GM18907 (cell line): Measurements from ENCODE around the gene ZNF529.

Experiments used
- ATAC-seq: cut with Tn5 transposase; IDR thresholded peaks from one replicate; pipeline ENCODE4 v1.9.1; 2021; ENCODE audit warnings: mild to moderate bottlenecking, moderate library complexity; ENCODE audit not compliant: unreplicated experiment

Gene ZNF529

GRCh38 chr19:36514012-36514612 lies 59.0 kb downstream of the ZNF529 start:
- ATAC-seq = no peak

DNA sequence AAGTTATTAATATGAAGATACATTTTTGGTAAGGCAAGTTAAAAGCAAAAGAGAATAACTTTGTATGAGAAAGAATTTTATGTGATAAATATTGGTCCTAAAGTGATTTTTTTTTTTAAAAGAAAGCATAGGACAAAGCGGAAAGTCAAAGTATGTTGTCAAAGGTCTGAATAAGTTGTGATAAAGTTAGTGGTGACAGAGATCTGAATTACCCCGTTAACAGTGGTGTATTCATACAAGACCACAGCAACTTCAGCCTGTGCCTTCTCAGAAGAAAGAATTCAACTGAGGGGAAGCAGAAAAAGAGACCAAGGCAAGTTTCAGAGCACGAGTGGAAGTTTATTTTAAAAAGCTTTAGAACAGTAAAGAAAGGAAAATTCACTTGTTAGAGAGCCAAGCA lies 64.8 kb downstream of the ZNF529 start:
- no peak for ATAC-seq

DNA sequence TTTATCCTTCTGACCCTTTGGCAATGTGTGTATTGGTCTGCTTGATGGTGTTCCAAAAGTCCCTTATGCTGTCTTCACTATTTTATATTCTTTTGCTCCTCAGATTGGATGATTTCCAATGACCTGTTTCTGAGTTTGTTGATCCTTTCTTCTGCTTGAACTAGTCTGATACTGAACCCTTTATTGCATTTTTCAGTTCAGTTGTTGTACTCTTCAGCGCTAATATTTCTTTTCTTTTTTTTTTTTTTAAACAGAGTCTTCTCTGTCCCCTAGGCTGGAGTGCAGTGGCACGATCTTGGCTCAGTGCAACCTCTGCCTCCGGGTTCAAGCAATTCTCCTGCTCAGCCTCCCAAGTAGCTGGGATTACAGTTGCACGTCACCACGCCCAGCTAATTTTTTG lies 71.1 kb downstream of the ZNF529 start:
- no peak for ATAC-seq

DNA sequence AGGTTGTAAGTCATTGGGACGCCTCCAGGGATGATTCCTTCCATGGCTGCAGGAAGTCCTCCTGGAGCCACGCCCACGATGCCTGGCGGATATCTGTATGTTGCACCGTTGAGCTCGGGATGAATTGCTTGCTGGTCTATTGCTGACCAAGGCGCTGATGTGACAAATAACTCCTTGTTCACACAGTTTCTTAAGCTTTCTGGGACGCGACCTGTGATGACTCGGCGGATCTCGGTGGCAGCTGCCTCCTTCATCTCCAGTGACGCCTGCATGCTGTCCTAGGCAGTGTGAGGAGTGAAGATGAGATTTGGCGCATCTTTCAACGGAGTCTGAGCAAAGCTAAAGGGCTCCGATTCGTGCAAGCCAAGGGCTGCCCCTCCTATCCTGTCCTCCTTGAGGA lies 76.1 kb downstream of the ZNF529 start:
- ATAC-seq = no peak
